Endodermal cell (in vitro differentiated cells): ENCODE measurements around the gene SEPHS2. TPM values are rescaled to one million over a fixed set of nuclear protein-coding genes. Genes with fewer than 3 reads are reported as not detected.

Source experiments
- DNase-seq: peaks from one replicate; pipeline ENCODE4 v3.0.0-alpha.2; 2017
- H3K27ac ChIP-seq: 2 replicates; pipeline ENCODE4 v1.5.1; 2013; ENCODE audit warnings: mild to moderate bottlenecking, low read depth, low read length, moderate library complexity
- H3K27me3 ChIP-seq: 2 replicates; pipeline ENCODE4 v1.6.1; 2013; ENCODE audit warnings: mild to moderate bottlenecking, low read length, moderate library complexity; ENCODE audit not compliant: insufficient read depth, control insufficient read depth, poor library complexity, severe bottlenecking
- H3K36me3 ChIP-seq: 2 replicates; pipeline ENCODE4 v1.7.0; 2013; ENCODE audit warnings: mild to moderate bottlenecking, low read length, moderate library complexity; ENCODE audit not compliant: control insufficient read depth, insufficient read depth
- H3K4me1 ChIP-seq: one replicate; pipeline ENCODE4 v1.7.0; 2013; ENCODE audit warnings: low read length; ENCODE audit not compliant: control insufficient read depth, insufficient read depth
- H3K4me3 ChIP-seq: 2 replicates; pipeline ENCODE4 v1.5.1; 2013; ENCODE audit warnings: mild to moderate bottlenecking, low read length, moderate library complexity
- H3K9ac ChIP-seq: 2 replicates; pipeline ENCODE4 v1.6.1; 2013; ENCODE audit warnings: mild to moderate bottlenecking, low read length, moderate library complexity; ENCODE audit not compliant: poor library complexity, severe bottlenecking; ENCODE audit errors: extremely low read depth
- H3K9me3 ChIP-seq: 2 replicates; pipeline ENCODE4 v1.6.1; 2013; ENCODE audit warnings: mild to moderate bottlenecking, low read length, moderate library complexity; ENCODE audit not compliant: control insufficient read depth
- H3K27ac Mint-ChIP-seq: 2 replicates; pipeline ENCODE4 v1.8.0; 2020; ENCODE audit warnings: mixed read lengths
- H3K27me3 Mint-ChIP-seq: 2 replicates; pipeline ENCODE4 v1.8.0; 2021; ENCODE audit warnings: mild to moderate bottlenecking, mixed read lengths; ENCODE audit not compliant: insufficient read depth
- H3K36me3 Mint-ChIP-seq: 2 replicates; pipeline ENCODE4 v1.8.0; 2020; ENCODE audit warnings: low read depth, mixed read lengths
- H3K4me1 Mint-ChIP-seq: 2 replicates; pipeline ENCODE4 v1.8.0; 2020; ENCODE audit warnings: mixed read lengths
- H3K4me3 Mint-ChIP-seq: 2 replicates; pipeline ENCODE4 v1.8.0; 2020; ENCODE audit warnings: mild to moderate bottlenecking, moderate library complexity, mixed read lengths
- H3K9me3 Mint-ChIP-seq: 2 replicates; pipeline ENCODE4 v1.8.0; 2020; ENCODE audit warnings: mild to moderate bottlenecking, mixed read lengths
- WGBS, 2 experiments: methylation state at CpG; one replicate each; pipeline versions ENCODE4 v1.1.5 to v1.1.7; 2013; ENCODE audit warnings: missing lambda C conversion rate in 2 of 2, mixed read lengths in 1 of 2; ENCODE audit not compliant: insufficient coverage in 1 of 2, insufficient read length in 1 of 2; 5-methylcytosine and 5-hydroxymethylcytosine counted together
- total RNA-seq, 2 donors: library from RNA; stranded (reverse); fragmentation: NEBNext Ultra II Directional in 1 of 2; extraction: Animal tissue kit (Norgen Biotek cat#: 25700) in 1 of 2; gene quantifications; 2 replicates in 1 of 2; 3 replicates in 1 of 2; pipeline ENCODE4 v1.2.1, GENCODE V29; 2021
- TF ChIP-seq, protein P1 (sequence below): fragments of 200-600 bp; sonication (generic); conservative IDR thresholded peaks from 2 replicates; pipeline ENCODE4 v1.5.0; 2021; ENCODE audit warnings: antibody characterized with exemption, mild to moderate bottlenecking

SEPHS2 gene
- total RNA-seq, 2 donors from 2014 or later: 35.7 to 37.5 TPM

DNA sequence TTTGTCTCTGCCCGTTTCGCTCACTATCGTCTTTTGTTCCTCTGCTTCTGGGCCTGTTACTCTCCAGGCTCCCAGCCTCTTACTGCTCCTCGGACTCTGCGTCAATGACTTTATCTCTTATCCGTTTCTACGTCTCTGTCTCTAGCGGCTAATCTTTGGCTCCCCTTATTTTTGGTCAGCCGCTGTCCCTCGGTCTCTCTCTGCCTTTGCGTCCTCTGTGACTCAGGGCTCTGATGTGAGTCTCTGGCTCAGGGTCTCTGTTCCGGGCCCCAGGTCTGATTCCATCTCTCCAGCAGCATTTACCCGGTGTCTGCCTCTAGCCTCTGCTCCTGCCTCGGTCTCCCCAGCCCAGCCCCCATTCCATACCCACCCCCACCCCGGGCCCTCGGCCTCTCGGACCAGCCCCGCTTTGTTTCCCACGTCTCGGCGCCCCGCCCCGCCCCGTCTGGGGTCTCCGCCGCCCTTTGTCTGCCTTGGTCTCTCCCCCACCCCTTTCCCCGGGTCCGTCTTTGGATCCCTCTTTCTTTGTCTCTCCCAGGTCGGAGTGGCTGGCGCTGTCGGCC is 51.0 kb downstream of the SEPHS2 start:
- Histone ChIP-seq H3K9me3 (no peaks in the 10 kb centered on the region), H3K27me3 (no peaks in the 10 kb centered on the region), H3K4me3 (peak overlapping the region; percentile 89), H3K4me1 (no peaks in the 10 kb centered on the region), H3K9ac (peak overlapping the region; percentile 97), H3K27ac (peak overlapping the region; percentile 100), H3K36me3 (peaks cover 25% of the 10 kb centered on the region)
- H3K4me3 Mint-ChIP-seq: peak overlapping the region; percentile 93
- peaks cover 27% of the 10 kb centered on the region for H3K4me1 Mint-ChIP-seq
- peak overlapping the region; percentile 95 for H3K27ac Mint-ChIP-seq
- H3K36me3 Mint-ChIP-seq: peaks cover 16% of the 10 kb centered on the region
- no peaks in the 10 kb centered on the region for H3K9me3 Mint-ChIP-seq
- 2 to 4% methylated on average over 14 to 31 of the region's 31 CpGs for WGBS, 2 experiments
- DNase-seq: no peak
- H3K27me3 Mint-ChIP-seq: no peaks in the 10 kb centered on the region
- TF ChIP-seq, protein P1, sequence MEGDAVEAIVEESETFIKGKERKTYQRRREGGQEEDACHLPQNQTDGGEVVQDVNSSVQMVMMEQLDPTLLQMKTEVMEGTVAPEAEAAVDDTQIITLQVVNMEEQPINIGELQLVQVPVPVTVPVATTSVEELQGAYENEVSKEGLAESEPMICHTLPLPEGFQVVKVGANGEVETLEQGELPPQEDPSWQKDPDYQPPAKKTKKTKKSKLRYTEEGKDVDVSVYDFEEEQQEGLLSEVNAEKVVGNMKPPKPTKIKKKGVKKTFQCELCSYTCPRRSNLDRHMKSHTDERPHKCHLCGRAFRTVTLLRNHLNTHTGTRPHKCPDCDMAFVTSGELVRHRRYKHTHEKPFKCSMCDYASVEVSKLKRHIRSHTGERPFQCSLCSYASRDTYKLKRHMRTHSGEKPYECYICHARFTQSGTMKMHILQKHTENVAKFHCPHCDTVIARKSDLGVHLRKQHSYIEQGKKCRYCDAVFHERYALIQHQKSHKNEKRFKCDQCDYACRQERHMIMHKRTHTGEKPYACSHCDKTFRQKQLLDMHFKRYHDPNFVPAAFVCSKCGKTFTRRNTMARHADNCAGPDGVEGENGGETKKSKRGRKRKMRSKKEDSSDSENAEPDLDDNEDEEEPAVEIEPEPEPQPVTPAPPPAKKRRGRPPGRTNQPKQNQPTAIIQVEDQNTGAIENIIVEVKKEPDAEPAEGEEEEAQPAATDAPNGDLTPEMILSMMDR: no peak

Other genes starting within 250 kb of the SEPHS2 start
- gene SULT1A3, start 246.6 kb downstream of the SEPHS2 start, total RNA-seq: 10 to 100 TPM; 14.5 to 22.1 TPM
- 10 to 100 TPM; 18.3 to 31.1 TPM for gene NPIPB13, start 197.4 kb downstream of the SEPHS2 start, total RNA-seq
- gene CD2BP2, start 90.6 kb downstream of the SEPHS2 start, total RNA-seq: 10 to 100 TPM; 75.4 to 76.0 TPM
- gene TBC1D10B, start 75.4 kb downstream of the SEPHS2 start, total RNA-seq: 10 to 100 TPM; 30.7 to 36.3 TPM
- 1 to 10 TPM in 1 of 2 donors, not detected in 1; 1.2 TPM for gene MYL11, start 71.1 kb downstream of the SEPHS2 start, total RNA-seq
- gene SEPTIN1, start 63.3 kb downstream of the SEPHS2 start, total RNA-seq: 1 to 10 TPM; 1.1 to 2.3 TPM
- 10 to 100 TPM; 40.1 to 58.4 TPM for gene ZNF48, start 50.5 kb downstream of the SEPHS2 start, total RNA-seq
- gene ZNF771, start 38.3 kb downstream of the SEPHS2 start, total RNA-seq: 10 to 100 TPM; 14.7 to 16.6 TPM
- gene DCTPP1, start 15.8 kb downstream of the SEPHS2 start, total RNA-seq: 10 to 100 TPM; 54.8 to 61.9 TPM
- gene ITGAL, start 26.9 kb upstream of the SEPHS2 start, total RNA-seq: not detected
- gene ZNF768, start 80.7 kb upstream of the SEPHS2 start, total RNA-seq: 10 to 100 TPM; 47.0 to 59.2 TPM
- gene ZNF747, start 89.0 kb upstream of the SEPHS2 start, total RNA-seq: 10 to 100 TPM; 15.5 to 17.1 TPM
- 10 to 100 TPM; 19.0 TPM for gene ZNF764, start 112.5 kb upstream of the SEPHS2 start, total RNA-seq
- 1 to 10 TPM; 6.4 to 7.5 TPM for gene ZNF688, start 125.8 kb upstream of the SEPHS2 start, total RNA-seq
- 10 to 100 TPM; 22.5 to 24.0 TPM for gene ZNF785, start 139.8 kb upstream of the SEPHS2 start, total RNA-seq
- 10 to 100 TPM; 13.0 to 15.8 TPM for gene ZNF689, start 164.5 kb upstream of the SEPHS2 start, total RNA-seq
- 10 to 100 TPM; 21.2 to 35.4 TPM for gene PRR14, start 205.1 kb upstream of the SEPHS2 start, total RNA-seq
- gene FBRS, start 212.6 kb upstream of the SEPHS2 start, total RNA-seq: 10 to 100 TPM; 50.2 to 53.1 TPM